ENCODE measurements around the gene FANCC.

Gene FANCC

DNA sequence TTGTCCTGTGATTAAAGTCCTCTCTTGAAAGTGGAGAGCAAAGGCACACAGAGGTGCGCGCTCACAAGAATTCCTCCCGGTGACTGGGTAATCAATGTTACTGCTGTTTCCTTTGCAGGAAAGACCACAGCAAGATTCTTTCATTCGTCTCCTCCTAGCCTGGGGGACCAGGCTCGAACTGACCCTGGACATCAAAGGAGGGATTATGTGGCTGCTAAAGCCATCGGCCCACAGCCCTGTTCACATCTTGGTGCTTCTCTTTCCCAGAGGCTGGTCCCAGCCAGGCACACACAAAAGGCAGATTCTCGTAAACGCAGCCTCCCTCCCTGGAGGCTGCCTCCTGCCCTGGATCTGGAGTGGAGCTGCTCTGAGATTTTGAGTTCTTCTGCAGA, 230.9 kb downstream of the FANCC start:
- H3K27ac ChIP-seq: no peak overlapping the region
- no peaks in the 10 kb centered on the region for H3K27me3 ChIP-seq (ENCODE audit: insufficient read depth, low read depth, severe bottlenecking)
- DNase-seq: no peak
- H3K36me3 ChIP-seq: peaks cover 62% of the 10 kb centered on the region
- H3K4me3 ChIP-seq (ENCODE audit: low read depth, low read length): no peak overlapping the region
- H3K9me3 ChIP-seq (ENCODE audit: severe bottlenecking): no peaks in the 10 kb centered on the region
- TF ChIP-seq CTCF (IDR thresholded peaks at IDR 0.05; ENCODE audit: low read depth, low read length): no peak

DNA sequence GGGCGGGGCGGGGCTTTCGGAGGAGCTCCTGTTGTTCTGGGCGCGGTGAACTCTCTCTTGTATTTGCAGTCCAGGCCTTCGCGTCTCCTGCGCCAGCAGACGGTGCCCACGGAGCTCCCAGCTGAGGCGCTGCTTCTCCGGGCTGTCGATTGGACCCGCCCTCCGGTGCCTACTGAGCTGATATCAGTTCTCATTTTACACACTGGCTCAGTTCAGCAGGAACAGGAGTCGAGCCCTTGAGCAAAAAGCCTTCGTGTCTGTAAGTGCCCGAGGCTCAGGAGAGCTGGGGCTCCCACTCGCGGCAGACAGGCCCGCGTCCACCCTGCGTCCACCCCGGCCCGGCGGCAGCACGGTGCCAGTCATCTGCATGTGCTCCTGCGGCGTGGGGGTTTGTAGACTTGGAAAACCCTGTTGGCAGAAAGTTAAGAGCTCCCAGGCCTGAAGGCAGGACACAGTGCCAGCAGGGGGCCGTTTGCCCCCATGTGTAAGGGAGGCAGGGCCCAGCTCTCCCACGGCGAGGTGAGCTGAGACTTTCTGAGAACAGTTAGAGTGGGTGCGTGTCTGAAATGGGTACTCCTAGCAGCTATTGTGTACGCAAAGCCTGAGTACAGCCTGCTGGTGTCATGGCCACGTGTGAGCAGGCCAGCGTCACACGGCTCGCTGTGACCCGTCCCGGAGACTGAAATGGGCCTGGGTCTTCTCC, 231.5 kb downstream of the FANCC start:
- DNase-seq: no peak
- Histone ChIP-seq H3K27ac (no peak overlapping the region), H3K9me3 (ENCODE audit: severe bottlenecking) (no peaks in the 10 kb centered on the region), H3K27me3 (ENCODE audit: insufficient read depth, low read depth, severe bottlenecking) (no peaks in the 10 kb centered on the region), H3K36me3 (peaks cover 68% of the 10 kb centered on the region), H3K4me3 (ENCODE audit: low read depth, low read length) (no peak overlapping the region)
- TF ChIP-seq CTCF (IDR thresholded peaks at IDR 0.05; ENCODE audit: low read depth, low read length): no peak

GRCh38 chr9:95085036-95085770, 232.3 kb downstream of the FANCC start:
- no peak overlapping the region for H3K27ac ChIP-seq
- H3K4me3 ChIP-seq (ENCODE audit: low read depth, low read length): no peak overlapping the region
- peaks cover 74% of the 10 kb centered on the region for H3K36me3 ChIP-seq
- no peaks in the 10 kb centered on the region for H3K27me3 ChIP-seq (ENCODE audit: insufficient read depth, low read depth, severe bottlenecking)
- DNase-seq: no peak
- no peaks in the 10 kb centered on the region for H3K9me3 ChIP-seq (ENCODE audit: severe bottlenecking)
- TF ChIP-seq CTCF (IDR thresholded peaks at IDR 0.05; ENCODE audit: low read depth, low read length): no peak

DNA sequence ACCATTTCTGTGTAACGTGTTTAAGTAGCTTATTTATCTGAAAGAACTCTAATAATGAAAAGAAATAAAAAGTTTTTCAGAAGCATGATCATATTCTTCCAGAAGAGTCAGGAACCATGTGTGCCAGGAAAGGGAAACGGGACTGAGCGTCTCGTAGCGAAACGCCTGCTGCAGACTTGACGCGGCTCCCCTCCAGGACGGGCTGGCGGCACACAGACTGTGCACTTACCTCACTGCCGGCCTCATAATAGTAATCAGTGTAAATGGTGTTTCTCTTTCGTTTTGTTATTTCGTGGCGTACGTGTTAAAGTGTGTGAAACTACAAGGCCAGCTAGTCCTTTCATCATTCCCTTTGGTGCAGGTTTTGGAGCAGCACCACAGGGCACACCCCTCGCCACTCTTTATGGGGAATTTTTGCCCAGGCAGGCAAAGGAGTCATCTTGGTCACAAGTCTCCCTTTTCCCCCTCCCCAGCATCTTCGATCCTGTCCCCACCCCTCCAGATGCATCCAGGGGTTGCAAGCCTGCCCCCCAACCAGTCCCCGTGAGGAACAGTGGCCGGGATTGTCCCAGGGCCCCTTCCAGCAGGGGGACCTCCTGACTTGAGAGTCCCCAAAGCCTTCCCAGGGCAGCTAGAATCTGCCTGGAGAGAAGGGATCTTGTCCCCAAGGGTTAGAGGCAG, 233.1 kb downstream of the FANCC start:
- no peak overlapping the region for H3K4me3 ChIP-seq (ENCODE audit: low read depth, low read length)
- H3K27ac ChIP-seq: no peak overlapping the region
- H3K36me3 ChIP-seq: peaks cover 74% of the 10 kb centered on the region
- DNase-seq: no peak
- TF ChIP-seq CTCF (IDR thresholded peaks at IDR 0.05; ENCODE audit: low read depth, low read length): no peak
- no peaks in the 10 kb centered on the region for H3K9me3 ChIP-seq (ENCODE audit: severe bottlenecking)
- H3K27me3 ChIP-seq (ENCODE audit: insufficient read depth, low read depth, severe bottlenecking): no peaks in the 10 kb centered on the region

DNA sequence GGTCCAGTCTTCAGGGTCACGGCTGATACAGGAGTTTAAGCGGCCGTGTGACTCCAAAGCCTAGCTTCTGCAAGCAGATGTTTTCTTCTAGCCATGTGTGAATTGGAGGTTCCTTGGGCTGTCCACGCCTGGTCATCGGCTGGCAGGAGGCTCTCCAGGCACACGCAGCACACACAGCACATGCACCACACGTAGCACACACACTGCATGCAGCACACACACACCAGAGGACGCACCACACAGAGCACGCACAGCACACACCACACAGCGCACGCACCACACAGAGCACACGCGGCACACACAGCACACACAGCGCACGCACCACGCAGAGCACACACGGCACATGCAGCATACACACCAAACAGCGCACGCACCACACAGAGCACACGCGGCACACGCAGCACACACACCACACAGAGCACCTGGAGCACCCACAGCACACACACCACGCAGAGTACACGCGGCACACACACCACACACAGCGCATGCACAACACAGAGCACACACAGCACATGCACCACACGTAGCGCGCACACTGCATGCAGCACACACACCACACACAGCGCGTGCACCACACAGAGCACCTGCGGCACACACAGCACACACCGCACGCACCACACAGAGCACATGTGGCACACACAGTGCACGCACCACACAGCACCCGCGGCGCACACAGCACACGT, 234.3 kb downstream of the FANCC start:
- DNase-seq: no peak
- no peak overlapping the region for H3K27ac ChIP-seq
- peaks cover 81% of the 10 kb centered on the region for H3K36me3 ChIP-seq
- TF ChIP-seq CTCF (IDR thresholded peaks at IDR 0.05; ENCODE audit: low read depth, low read length): no peak
- H3K9me3 ChIP-seq (ENCODE audit: severe bottlenecking): no peaks in the 10 kb centered on the region
- no peak overlapping the region for H3K4me3 ChIP-seq (ENCODE audit: low read depth, low read length)
- no peaks in the 10 kb centered on the region for H3K27me3 ChIP-seq (ENCODE audit: insufficient read depth, low read depth, severe bottlenecking)

All from WERI-Rb-1 (cell line).